Colon (tissue), 2 donors: ENCODE data around the gene CCDC187.

ENCODE experiments used
- FAIRE-seq: peaks from 2 replicates; lab custom pipeline; 2012; peaks lifted over from hg19 to GRCh38; lab: Jason Lieb, UNC
- donor health status: control.
- donor health status: control.

Gene CCDC187

GRCh38 chr9:136311051-136312008 is 7.4 kb upstream of the CCDC187 start:
- no peak for FAIRE-seq

- FAIRE-seq: no peak
These were observed 6.6 kb upstream of the CCDC187 start for GRCh38 chr9:136310273-136311030.

GRCh38 chr9:136309806-136310220 is 5.9 kb upstream of the CCDC187 start:
- FAIRE-seq: no peak

GRCh38 chr9:136309101-136309801 is 5.4 kb upstream of the CCDC187 start:
- no peak for FAIRE-seq

- no peak for FAIRE-seq
These were observed 4.8 kb upstream of the CCDC187 start for GRCh38 chr9:136308702-136309053.

- no peak for FAIRE-seq
These were observed 4.3 kb upstream of the CCDC187 start for GRCh38 chr9:136308006-136308701.

- FAIRE-seq: no peak
These were observed 3.4 kb upstream of the CCDC187 start for GRCh38 chr9:136307215-136307750.

GRCh38 chr9:136306211-136307208 is 2.6 kb upstream of the CCDC187 start:
- no peak for FAIRE-seq

GRCh38 chr9:136305804-136306203 is 1.9 kb upstream of the CCDC187 start:
- FAIRE-seq: no peak

- FAIRE-seq: no peak
These were observed 1.1 kb upstream of the CCDC187 start for GRCh38 chr9:136304981-136305380.

GRCh38 chr9:136304456-136304855 is 562 bp upstream of the CCDC187 start:
- no peak for FAIRE-seq

GRCh38 chr9:136303066-136303824 is 649 bp downstream of the CCDC187 start:
- FAIRE-seq: no peak

GRCh38 chr9:136302527-136302926 is 1.4 kb downstream of the CCDC187 start:
- no peak for FAIRE-seq

- no peak for FAIRE-seq
These were observed 3.0 kb downstream of the CCDC187 start for GRCh38 chr9:136300866-136301265.

GRCh38 chr9:136300016-136300545 is 3.8 kb downstream of the CCDC187 start:
- no peak for FAIRE-seq

GRCh38 chr9:136299541-136299940 is 4.4 kb downstream of the CCDC187 start:
- no peak for FAIRE-seq

- no peak for FAIRE-seq
These were observed 4.8 kb downstream of the CCDC187 start for GRCh38 chr9:136299116-136299515.

GRCh38 chr9:136297766-136298735 is 5.8 kb downstream of the CCDC187 start:
- FAIRE-seq: no peak
